Cardiac fibroblast (primary cell): ENCODE measurements around the gene XRCC1.

Experiments
- DNase-seq, 2 donors: peaks; one replicate each; pipeline versions ENCODE4 v3.0.0 to v3.0.0-alpha.2; 2010; ENCODE audit warnings: low read depth in 2 of 2
- H3K4me3 ChIP-seq, 2 donors: replicated peaks in 1 of 2; 1 replicate in 1 of 2; 2 replicates in 1 of 2; pipeline ENCODE4 v1.5.1; 2011; ENCODE audit warnings: low read depth in 2 of 2, low read length in 2 of 2, mild to moderate bottlenecking in 2 of 2, moderate library complexity in 1 of 2
- TF ChIP-seq, protein P1 (sequence below): IDR thresholded peaks from one replicate; pipeline ENCODE4 v1.5.1; 2011; ENCODE audit warnings: low read depth, mild to moderate bottlenecking, low read length, inconsistent platforms

Gene XRCC1

DNA sequence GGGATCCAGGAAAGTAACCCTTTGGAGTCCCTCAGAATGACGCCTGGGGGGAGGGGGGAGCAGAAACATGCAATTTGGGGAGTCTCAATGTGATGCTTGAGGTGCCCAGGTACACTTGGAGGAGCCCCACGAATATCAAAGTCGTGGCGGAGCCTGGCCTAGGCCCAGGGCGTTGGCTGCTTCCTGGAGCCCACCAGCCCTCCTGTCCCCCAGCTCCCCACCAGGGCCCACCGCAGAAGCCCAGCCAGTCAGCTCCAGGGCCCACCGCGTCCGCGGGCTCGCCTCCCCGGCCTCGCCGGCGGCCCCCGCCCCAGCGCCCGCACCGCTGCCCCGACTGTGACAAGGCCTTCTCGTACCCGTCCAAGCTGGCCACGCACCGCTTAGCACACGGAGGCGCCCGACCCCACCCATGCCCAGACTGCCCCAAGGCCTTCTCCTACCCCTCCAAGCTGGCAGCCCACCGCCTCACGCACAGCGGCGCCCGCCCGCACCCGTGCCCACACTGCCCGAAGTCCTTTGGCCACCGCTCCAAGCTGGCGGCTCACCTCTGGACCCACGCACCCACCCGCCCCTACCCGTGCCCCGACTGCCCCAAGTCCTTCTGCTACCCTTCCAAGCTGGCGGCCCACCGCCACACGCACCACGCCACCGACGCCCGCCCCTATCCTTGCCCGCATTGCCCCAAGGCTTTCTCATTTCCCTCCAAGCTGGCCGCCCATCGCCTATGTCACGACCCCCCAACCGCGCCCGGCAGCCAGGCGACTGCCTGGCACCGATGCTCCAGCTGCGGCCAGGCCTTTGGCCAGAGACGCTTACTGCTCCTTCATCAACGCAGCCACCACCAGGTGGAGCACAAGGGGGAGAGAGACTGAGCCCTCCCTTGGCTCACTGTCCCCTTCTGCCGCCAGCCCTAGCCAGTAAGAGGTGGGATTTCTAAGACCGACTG, 40.2 kb downstream of the XRCC1 start:
- peak; percentile 64 to 79 for DNase-seq
- no peak overlapping the region for H3K4me3 ChIP-seq
- TF ChIP-seq, protein P1, sequence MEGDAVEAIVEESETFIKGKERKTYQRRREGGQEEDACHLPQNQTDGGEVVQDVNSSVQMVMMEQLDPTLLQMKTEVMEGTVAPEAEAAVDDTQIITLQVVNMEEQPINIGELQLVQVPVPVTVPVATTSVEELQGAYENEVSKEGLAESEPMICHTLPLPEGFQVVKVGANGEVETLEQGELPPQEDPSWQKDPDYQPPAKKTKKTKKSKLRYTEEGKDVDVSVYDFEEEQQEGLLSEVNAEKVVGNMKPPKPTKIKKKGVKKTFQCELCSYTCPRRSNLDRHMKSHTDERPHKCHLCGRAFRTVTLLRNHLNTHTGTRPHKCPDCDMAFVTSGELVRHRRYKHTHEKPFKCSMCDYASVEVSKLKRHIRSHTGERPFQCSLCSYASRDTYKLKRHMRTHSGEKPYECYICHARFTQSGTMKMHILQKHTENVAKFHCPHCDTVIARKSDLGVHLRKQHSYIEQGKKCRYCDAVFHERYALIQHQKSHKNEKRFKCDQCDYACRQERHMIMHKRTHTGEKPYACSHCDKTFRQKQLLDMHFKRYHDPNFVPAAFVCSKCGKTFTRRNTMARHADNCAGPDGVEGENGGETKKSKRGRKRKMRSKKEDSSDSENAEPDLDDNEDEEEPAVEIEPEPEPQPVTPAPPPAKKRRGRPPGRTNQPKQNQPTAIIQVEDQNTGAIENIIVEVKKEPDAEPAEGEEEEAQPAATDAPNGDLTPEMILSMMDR, result peak; percentile 81

DNA sequence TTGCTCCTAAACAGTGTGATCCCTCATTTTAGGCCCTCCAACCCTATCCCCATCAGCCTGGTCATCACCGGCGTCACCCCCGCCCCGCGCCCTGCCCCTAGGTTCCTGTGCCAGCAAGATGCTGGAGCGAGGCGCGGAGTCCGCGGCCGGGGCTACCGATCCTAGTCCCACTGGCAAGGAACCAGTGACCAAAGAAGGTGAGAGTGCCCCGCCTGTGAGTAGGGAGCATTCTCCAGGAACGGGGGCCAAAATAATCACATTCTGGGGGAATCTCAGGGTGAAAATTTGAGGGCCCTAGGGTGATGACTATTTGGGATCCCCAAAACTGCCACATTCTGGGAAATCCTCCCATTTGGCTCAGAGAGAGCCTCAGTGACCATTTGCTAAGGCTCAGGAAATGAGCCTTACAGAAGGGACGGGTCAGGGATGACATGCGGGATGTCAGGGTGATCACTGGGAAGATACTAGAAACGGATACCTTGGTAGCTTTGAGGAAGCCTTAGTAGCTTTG, 41.0 kb downstream of the XRCC1 start:
- no peak for DNase-seq
- TF ChIP-seq, protein P1, result no peak
- peak overlapping the region; percentile 34 to 49 for H3K4me3 ChIP-seq

DNA sequence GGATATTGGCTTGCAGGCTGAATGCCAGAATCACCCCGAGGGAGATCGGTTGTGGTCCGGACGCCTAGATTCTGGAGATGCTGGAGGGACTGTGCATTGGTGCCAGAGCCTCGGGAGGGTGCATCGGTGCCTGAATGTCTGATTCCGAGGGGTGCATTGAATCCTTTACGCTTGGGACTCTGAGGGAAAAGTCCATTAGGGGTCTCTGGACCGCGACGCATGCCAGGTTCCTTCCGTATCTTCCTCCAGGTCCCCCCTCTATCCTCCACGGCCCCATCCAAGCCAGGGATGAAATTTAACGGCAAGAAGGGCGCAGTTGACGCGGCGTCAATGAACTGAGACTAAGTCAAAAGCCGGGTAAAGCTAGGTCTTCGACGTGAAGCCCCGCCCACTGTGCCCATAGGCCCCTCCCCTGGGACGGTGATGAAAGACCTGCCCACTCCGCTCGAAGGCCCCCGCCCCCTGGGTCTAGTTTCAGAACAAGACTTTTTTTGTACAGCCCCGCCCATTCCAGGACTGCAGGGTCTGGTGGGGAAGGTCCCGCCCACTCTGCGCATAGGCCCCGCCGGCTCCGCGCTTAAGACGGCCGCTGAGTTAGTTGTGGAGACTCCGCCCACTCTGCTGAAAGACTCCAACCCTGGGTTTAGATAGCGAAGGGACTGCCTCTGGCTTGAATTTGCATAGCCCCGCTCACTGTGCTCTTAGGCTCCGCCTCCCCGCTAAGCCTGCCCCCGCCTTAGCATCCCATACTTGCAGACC, 41.6 kb downstream of the XRCC1 start:
- TF ChIP-seq, protein P1, result no peak
- peak; percentile 100 for DNase-seq
- H3K4me3 ChIP-seq, result peak overlapping the region; percentile 60 to 63

DNA sequence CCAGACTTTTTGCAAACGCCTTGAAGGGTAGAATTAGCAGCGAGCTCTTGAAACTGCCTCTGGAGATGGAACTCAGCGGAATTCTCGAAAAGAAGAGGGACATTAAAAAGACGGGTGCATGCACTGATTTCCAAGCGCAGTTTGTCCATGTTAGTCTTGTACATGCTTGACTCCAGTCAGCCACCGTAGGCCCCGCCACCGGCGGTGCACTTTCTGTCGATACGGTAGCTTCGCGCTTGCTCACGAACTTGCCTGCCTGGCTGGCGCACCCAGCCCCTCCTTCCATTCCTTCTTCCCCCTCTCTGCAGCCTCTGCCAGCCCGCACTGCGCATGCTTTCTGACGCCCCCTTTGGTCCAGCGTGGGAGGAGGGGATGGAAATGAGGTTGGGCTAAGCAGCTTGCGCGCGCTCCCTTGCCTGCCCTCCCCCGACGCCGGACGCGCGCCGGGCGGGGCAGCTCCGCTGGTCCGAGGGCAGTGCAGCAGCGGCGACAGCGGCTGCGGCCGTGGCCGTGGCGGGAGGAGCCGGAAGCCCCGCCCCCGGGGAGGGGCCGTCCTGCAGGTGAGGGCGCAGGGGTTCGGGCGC, 42.3 kb downstream of the XRCC1 start, which contains the start of gene ZNF575:
TSS of gene ZNF575 (plus strand) at position 227 of the 584 bp plus-strand sequence. CDS start 1,235 bp downstream, outside the sequence.
- TF ChIP-seq, protein P1, result no peak
- peak; percentile 93 to 97 for DNase-seq
- H3K4me3 ChIP-seq, result peak within 1 kb of the TSS; percentile 60 to 63

DNA sequence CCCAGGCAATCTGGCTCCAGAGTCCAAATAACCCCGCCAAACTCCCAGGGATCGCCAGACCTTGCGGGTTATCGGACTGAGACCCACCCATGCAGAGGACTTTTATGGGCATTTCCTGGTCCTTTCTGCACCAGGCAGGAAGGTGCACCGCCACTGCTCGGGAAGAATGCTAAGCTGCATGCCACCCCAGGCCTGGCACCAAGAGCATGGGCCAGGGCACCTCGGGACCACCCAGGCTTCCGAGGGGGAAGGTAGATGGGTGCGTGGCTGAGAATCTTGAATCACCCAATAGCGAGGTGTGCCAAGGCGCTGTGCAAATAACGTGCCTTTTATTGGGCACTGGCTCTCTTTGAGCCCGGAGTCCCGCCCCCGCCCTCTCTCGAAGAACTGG, 42.8 kb downstream of the XRCC1 start:
- peak overlapping the region; percentile 60 to 63 for H3K4me3 ChIP-seq
- DNase-seq, result no peak
- TF ChIP-seq, protein P1, result no peak

DNA sequence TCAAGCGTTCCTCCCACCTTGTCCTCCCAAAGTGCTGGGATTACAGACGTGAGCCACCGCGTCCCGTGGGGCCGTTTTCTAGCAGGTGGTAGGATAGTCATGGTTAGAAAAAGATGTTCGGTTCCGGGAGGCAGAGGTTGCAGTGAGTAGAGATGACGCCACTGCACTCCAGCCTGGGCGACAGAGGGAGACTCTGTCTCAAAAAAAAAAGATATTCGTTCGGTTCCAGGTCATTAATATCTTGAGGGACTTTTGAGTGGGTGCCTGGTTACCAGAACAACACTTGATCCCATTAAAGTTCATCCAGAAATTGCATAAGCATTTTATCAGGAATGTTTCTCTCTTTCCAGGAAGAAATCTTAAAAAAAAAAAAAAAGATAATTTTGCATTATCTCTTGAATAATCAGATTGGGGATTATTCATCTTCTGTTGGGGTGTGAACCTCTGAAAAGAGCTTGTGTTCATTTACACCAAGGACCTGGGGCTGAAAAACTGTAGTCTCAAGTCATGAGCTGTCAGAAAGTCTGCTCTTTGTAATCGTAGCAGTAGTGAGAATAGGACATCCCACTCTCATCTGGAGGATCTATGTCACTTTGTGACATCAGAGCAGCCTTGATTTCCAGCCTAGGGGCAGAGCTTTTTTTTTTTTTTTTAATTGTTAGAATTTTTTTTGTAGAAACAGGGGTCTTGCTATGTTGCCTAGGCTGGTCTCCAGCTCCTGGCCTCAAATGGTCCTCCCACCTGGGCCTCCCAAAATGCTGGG, 47.3 kb downstream of the XRCC1 start:
- no peak overlapping the region for H3K4me3 ChIP-seq
- DNase-seq, result peak in 1 of 2 donors; percentile 34
- TF ChIP-seq, protein P1, result no peak
